DND-41 (cell line): ENCODE data around the gene MLANA.

Experiments
- EZH2 ChIP-seq: IDR thresholded peaks from 3 replicates; pipeline ENCODE4 v1.6.1; 2012; ENCODE audit warnings: borderline replicate concordance, low read depth, mild to moderate bottlenecking, moderate library complexity, low read length, inconsistent platforms; ENCODE audit not compliant: severe bottlenecking
- TF ChIP-seq, protein P1 (sequence below): IDR thresholded peaks from 2 replicates; pipeline ENCODE4 v1.5.1; 2012; ENCODE audit warnings: borderline replicate concordance, low read length, moderate library complexity, mild to moderate bottlenecking; ENCODE audit not compliant: poor library complexity, severe bottlenecking; ENCODE audit errors: extremely low read depth

DNA sequence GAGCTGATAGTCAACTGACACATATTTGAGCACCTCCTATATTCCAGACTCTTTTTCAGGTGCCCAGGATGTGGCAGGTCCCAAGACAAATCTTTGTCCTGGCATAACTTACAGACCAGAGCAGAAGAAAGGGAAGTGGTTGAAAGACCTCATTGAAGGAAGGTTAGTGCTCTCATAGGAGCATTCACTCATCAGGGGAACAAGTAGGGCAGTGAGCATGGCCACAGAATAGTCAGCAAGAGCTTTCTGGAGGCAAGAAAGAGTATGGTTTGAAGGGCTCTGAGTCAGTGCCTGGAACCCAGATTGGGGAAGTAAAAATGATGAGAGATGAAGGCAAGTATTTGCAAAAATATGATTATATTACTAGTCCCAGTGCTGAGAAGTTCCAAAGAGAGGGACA lies 32.8 kb upstream of the MLANA start:
- no peak for TF ChIP-seq EZH2
- TF ChIP-seq, protein P1, sequence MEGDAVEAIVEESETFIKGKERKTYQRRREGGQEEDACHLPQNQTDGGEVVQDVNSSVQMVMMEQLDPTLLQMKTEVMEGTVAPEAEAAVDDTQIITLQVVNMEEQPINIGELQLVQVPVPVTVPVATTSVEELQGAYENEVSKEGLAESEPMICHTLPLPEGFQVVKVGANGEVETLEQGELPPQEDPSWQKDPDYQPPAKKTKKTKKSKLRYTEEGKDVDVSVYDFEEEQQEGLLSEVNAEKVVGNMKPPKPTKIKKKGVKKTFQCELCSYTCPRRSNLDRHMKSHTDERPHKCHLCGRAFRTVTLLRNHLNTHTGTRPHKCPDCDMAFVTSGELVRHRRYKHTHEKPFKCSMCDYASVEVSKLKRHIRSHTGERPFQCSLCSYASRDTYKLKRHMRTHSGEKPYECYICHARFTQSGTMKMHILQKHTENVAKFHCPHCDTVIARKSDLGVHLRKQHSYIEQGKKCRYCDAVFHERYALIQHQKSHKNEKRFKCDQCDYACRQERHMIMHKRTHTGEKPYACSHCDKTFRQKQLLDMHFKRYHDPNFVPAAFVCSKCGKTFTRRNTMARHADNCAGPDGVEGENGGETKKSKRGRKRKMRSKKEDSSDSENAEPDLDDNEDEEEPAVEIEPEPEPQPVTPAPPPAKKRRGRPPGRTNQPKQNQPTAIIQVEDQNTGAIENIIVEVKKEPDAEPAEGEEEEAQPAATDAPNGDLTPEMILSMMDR, result no peak
